Measurements from ENCODE around the gene TTLL9. TPM values are rescaled to one million over a fixed set of nuclear protein-coding genes. Genes with fewer than 3 reads are reported as not detected.
A peak's percentile ranks its signal among the peaks of the same experiment; 100 is the strongest.

TTLL9 gene
- total and polyA plus RNA-seq, 10 of the 15 experiments (the other 5 are each of a cell fraction or from before 2014, with no cell fraction given): 0.03 to 0.77 (median 0.11) TPM; not detected in 2

- ChIA-PET POLR2A (no interaction called here), RAD21 (ENCODE audit: unreplicated experiment) (no interaction called here), SMC1A (ENCODE audit: uncharacterized antibody, unreplicated experiment) (no interaction called here), CTCF (interaction anchor here (1.5 to 2.3 kb wide), 2 partner anchors 64 to 68 kb away, joined by 3 to 5 read pairs; no protein-coding TSS in a partner anchor)
- Histone ChIP-seq H3K27me3 (replicated peaks in 1 of 2; ENCODE audit: control insufficient read depth in 2 of 2, insufficient read depth in 2 of 2, low read length in 1 of 2) (peaks cover 0 to 2% of the 10 kb centered on the region in 2 experiments; a peak in 3 of 4 replicates), H3K27ac (ENCODE audit: control insufficient read depth, insufficient read depth) (no peak within 1 kb of the TSS), H3K4me2 (ENCODE audit: control insufficient read depth, insufficient read depth) (0 out of 2 replicates have a peak within 1 kb of the TSS, but pooled peaks have one; percentile 3), H3K79me2 (ENCODE audit: control insufficient read depth, insufficient read depth, low read length) (no peaks in the 10 kb centered on the region), H4K20me1 (ENCODE audit: control insufficient read depth, insufficient read depth) (peaks cover 2% of the 10 kb centered on the region; the same call in 1 of the 2 replicates), H2AFZ (ENCODE audit: control insufficient read depth, low read depth, low read length) (no peak within 1 kb of the TSS), H3K4me1 (ENCODE audit: control insufficient read depth, insufficient read depth, low read length) (no peaks in the 10 kb centered on the region), H3K4me3 (no peak within 1 kb of the TSS), H3K9ac (ENCODE audit: control insufficient read depth, insufficient read depth, low read length) (no peak within 1 kb of the TSS), H3K36me3 (ENCODE audit: control insufficient read depth in 2 of 2, insufficient read depth in 2 of 2, low read length in 1 of 2) (no peaks in the 10 kb centered on the region), H3K9me3 (replicated peaks; ENCODE audit: control insufficient read depth, insufficient read depth, low read length) (no peaks in the 10 kb centered on the region)
- BruUV-seq (replicated peaks): no TSS peak
- DNase-seq (ENCODE audit: low read depth, low spot score) (no peak), ATAC-seq (no peak), FAIRE-seq (no peak)
- WGBS (ENCODE audit: insufficient coverage, insufficient replicate concordance, low lambda C conversion rate, missing lambda C conversion rate): 0% methylated on average over 2 of the region's 38 CpGs
- in situ Hi-C loops (cut with MboI) (no loop called here), intact Hi-C loops (cut with micrococcal nuclease; ENCODE audit: unreplicated experiment) (no loop called here)
- TF ChIP-seq SMARCA5 (IDR thresholded peaks at IDR 0.05) (no peak), RFX5 (IDR thresholded peaks at IDR 0.05; ENCODE audit: low read depth, low read length) (no peak), CEBPZ (IDR thresholded peaks at IDR 0.05; ENCODE audit: low read depth, low read length) (no peak), ZNF217 (IDR thresholded peaks at IDR 0.05) (no peak), ZNF207 (IDR thresholded peaks at IDR 0.05; ENCODE audit: borderline replicate concordance) (no peak), ZNF274 (IDR thresholded peaks at IDR 0.05; ENCODE audit: insufficient read depth, insufficient read length) (no peak), PBX3 (IDR thresholded peaks at IDR 0.05; ENCODE audit: insufficient replicate concordance, low read depth, low read length) (no peak), FOXK2 (IDR thresholded peaks at IDR 0.05) (no peak), RAD21 (IDR thresholded peaks at IDR 0.05; ENCODE audit: insufficient read depth, low read depth, low read length) (no peak), NBN (IDR thresholded peaks at IDR 0.05) (no peak), SPI1 (IDR thresholded peaks at IDR 0.05; ENCODE audit: borderline replicate concordance, insufficient read depth, low read depth, low read length) (no peak), SUZ12 (IDR thresholded peaks at IDR 0.05; ENCODE audit: unreplicated experiment) (no peak), USF1 (IDR thresholded peaks at IDR 0.05; ENCODE audit: borderline replicate concordance, extremely low read length, insufficient read depth, low read depth, low read length) (no peak), MYB (IDR thresholded peaks at IDR 0.05; ENCODE audit: borderline replicate concordance, low read depth, low read length) (no peak), BCLAF1 (IDR thresholded peaks at IDR 0.05) (no peak), DPF2 (IDR thresholded peaks at IDR 0.05) (no peak), WRNIP1 (IDR thresholded peaks at IDR 0.05; ENCODE audit: borderline replicate concordance, low read depth, low read length) (no peak), STAT3 (IDR thresholded peaks at IDR 0.05; ENCODE audit: low read depth, low read length) (no peak)
Measured at GRCh38 chr20:31967830-31968249, 97.4 kb downstream of the TTLL9 start, which contains the start of gene XKR7. TSS of gene XKR7 (plus strand) at chr20:31968151. CDS start at chr20:31968176, 25 bp downstream.
